ENCODE results near the gene GPR84. TPM values are rescaled to one million over a fixed set of nuclear protein-coding genes. Genes with fewer than 3 reads are reported as not detected.

GPR84 gene
- total and polyA plus RNA-seq, 2 of the 13 experiments (the other 11 are each of a cell fraction or from before 2014, with no cell fraction given) = not detected

DNA sequence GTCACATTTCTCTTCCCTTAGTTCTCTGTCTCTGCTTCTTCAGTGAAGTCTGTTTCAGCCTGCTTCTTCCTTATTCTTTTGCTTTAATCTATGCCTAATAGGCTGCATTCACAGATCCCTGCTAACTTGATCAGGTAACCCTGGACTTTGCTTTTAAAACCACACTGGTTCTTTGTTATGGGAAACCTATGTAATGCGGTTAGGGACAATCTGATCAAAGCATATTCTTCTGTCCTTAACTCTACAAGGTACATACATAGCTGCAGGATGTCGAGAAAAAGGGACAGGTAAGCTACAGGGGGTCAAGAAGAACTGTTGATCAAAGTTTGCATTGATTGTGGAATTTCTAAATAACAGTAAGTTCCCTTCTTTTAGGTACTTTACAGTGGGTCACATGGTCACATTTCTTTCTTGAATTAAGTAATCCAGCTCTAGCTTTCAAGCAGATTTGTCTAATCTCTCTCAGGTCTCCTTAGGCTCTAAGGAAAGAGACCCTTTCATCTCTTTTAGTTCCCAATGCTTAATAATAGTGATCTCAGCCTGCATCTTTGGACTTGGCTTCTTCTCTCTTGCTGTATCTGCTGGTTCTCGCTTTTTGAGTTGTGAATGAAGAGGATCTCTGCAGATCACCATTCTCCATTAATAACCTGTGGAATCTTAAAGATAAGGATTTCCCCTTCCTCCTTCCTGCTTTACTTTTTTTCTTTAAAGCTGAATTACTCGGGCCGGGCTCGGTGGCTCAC, 35.5 kb downstream of the GPR84 start (continued):
- TF ChIP-seq, protein P1, sequence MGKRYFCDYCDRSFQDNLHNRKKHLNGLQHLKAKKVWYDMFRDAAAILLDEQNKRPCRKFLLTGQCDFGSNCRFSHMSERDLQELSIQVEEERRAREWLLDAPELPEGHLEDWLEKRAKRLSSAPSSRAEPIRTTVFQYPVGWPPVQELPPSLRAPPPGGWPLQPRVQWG (CRISPR knock-in tag; IDR thresholded peaks at IDR 0.05; ENCODE audit: borderline replicate concordance, low read depth) = no peak
- TF ChIP-seq NRL (CRISPR knock-in tag; IDR thresholded peaks at IDR 0.05; ENCODE audit: borderline replicate concordance) = no peak
- no peak for TF ChIP-seq NAIF1 (CRISPR knock-in tag; IDR thresholded peaks at IDR 0.05; ENCODE audit: borderline replicate concordance)
- no peak for TF ChIP-seq BCLAF1 (IDR thresholded peaks at IDR 0.05)
- no peak for TF ChIP-seq ZNF746 (CRISPR knock-in tag; IDR thresholded peaks at IDR 0.05)
- no peak for TF ChIP-seq SKI (IDR thresholded peaks at IDR 0.05; ENCODE audit: partially characterized antibody)
- no peak for TF ChIP-seq DNMT3B (CRISPR knock-in tag; conservative IDR thresholded peaks at IDR 0.05)
- peak; percentile 13 for TF ChIP-seq ASH2L (IDR thresholded peaks at IDR 0.05; ENCODE audit: insufficient read length, low read depth, low read length)
- no peak for TF ChIP-seq ZNF142 (CRISPR knock-in tag; IDR thresholded peaks at IDR 0.05)
- TF ChIP-seq XBP1 (CRISPR knock-in tag; IDR thresholded peaks at IDR 0.05) = no peak
- no peak for TF ChIP-seq ERF (CRISPR knock-in tag; IDR thresholded peaks at IDR 0.05)
- TF ChIP-seq ZNF784 (CRISPR knock-in tag; IDR thresholded peaks at IDR 0.05; ENCODE audit: borderline replicate concordance) = no peak
- TF ChIP-seq ZMYM4 (CRISPR knock-in tag; IDR thresholded peaks at IDR 0.05) = no peak
- TF ChIP-seq RXRB (CRISPR knock-in tag; IDR thresholded peaks at IDR 0.05; ENCODE audit: borderline replicate concordance) = no peak
- TF ChIP-seq ZNF431 (CRISPR knock-in tag; IDR thresholded peaks at IDR 0.05; ENCODE audit: borderline replicate concordance, low read depth) = no peak
- TF ChIP-seq NCOA2 (CRISPR knock-in tag; IDR thresholded peaks at IDR 0.05) = peak; percentile 37; the same call in 1 of the 2 replicates
- TF ChIP-seq HMGXB4 (CRISPR knock-in tag; IDR thresholded peaks at IDR 0.05; ENCODE audit: borderline replicate concordance in 1 of 2, low read depth in 1 of 2) = 0 out of 4 replicates have a peak, but pooled peaks of 1 of the 2 experiments have one; percentile 22
